GM19455 (cell line): ENCODE measurements around the gene NKAIN2.
"Not testable (repeated sequence)": the region's sequence is repeated elsewhere in the genome, so short reads cannot be mapped to it uniquely, and the experiment has no call there.

Experiments used
- ATAC-seq: cut with Tn5 transposase; IDR thresholded peaks from one replicate; pipeline ENCODE4 v1.9.1; 2021; ENCODE audit not compliant: unreplicated experiment

Gene NKAIN2

DNA sequence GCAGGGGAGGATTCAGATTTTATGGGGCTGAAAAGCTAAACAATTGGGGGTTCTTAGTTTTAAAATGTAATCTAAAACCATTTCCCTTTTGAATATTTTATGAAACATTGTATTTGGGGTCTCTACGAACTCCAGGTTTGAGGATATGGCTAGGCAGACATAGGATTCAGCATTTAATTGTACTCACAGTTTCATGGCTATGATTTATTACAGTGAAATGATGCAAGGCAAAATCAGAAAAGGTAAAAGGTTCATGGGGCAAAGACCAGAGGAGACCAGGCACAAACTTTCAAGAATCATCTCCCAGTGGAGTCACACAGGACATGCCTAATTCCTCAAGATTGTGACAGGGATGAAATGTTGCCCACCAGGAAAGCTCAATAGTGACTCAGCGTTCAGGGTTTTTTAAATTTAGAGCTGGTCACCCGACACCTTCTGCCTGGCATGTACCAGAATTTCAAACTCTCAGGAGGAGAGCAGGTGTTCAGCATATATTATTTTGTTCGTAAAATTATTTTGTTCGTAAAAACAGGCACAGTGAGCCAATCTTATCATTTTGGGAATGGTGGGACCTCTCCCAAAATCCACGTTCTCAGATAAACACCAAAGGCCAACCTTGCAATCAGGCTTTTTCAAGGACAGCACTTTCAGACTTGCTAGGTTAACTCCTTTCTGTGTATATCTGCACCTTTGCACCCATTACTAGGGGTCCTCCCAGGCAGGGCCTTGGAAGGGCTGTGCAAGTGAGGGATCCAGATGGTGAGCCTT is 270.3 kb downstream of the NKAIN2 start:
- no peak for ATAC-seq

DNA sequence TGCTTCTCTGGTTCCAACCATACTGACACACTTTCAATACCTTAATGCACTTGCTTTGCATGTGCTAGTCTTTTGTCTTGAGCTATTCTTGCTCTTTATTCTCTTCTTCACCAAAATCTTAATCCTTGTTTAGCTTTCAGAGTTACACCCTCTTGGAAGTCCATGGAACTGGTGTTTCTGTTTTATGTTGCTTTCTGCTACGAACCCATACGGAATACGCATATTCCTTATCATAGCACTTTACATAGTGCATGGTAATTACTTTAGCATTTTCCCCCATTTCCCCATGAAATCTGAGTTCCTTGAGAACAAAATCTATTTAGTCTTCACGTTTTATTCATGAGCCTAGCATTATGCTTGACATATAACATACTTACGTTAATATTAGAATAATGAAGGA is 270.9 kb downstream of the NKAIN2 start:
- ATAC-seq: no peak

- no peak for ATAC-seq
These were observed 272.8 kb downstream of the NKAIN2 start for GRCh38 chr6:124076336-124077048.

DNA sequence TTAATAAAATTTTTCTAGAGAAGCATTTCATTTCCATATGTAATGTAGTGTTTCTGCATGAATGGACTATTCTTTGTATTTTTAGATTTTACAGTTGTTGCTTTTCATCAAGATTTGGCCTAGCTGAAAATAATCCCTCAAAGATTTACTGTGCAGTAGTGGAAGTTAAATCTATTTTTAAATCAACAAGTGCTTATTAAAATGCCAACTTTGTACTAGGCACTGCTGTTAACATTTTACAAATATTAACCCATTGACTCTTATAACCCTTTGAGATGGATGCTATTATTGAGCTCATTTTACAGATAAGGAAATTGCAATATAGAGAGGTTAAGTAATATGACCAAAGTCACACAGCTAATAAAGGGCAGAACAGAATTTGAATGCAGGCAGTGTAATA is 274.5 kb downstream of the NKAIN2 start:
- ATAC-seq: no peak

DNA sequence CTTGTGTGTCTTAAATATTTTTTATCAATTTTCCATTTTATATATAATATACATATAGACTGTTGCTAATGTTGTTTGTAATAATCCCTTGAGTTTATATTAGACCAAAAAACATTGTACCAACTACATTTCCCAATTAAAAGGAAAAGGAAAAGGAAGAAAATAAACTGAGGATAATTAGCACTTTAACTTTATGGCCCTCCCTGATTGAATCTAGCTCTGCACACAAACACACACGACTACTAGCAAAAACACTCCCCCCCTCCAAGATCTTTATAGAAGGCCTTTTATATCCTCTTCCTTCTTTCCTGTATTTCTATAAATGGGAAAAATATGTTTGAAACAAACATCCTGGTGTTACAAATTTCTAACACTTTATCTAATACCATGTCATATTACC is 276.8 kb downstream of the NKAIN2 start:
- no peak for ATAC-seq

DNA sequence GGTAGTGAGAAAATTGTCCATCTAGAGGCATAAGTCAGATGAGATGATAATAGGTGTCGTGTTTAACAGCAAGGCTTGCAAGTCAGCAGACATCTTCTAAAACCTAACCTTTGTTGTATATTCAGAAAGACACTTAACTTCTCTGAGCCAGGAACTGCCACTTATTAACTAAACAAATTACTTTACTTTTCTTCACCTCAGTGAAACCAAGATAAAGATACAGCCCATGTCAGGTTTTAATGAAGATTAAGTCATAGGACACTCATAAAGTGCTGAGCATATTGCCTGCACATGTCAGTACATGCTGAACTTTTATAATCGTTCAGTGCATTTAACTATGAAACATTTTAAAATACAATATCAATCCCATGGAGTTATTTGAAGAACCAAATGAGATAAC is 286.8 kb downstream of the NKAIN2 start:
- ATAC-seq: no peak

DNA sequence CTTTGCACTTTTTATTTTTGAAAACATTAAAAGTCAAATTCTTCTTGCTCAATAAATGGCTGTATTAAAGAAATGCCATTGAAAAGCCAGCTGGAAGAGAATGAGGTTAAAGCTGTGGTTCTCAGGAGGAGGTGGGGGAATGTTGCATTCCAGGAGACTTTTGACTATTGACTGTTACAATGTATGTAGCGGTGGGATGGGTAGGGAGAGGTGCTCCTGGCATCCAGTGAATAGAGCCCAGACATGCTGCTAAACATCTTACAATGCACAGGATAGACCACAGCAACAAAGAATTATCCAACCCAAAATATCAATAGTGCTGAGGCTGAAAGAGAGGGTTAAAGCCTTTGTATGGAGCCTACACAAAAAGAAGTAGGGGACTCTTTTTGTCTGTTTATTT is 295.9 kb downstream of the NKAIN2 start:
- no peak for ATAC-seq

DNA sequence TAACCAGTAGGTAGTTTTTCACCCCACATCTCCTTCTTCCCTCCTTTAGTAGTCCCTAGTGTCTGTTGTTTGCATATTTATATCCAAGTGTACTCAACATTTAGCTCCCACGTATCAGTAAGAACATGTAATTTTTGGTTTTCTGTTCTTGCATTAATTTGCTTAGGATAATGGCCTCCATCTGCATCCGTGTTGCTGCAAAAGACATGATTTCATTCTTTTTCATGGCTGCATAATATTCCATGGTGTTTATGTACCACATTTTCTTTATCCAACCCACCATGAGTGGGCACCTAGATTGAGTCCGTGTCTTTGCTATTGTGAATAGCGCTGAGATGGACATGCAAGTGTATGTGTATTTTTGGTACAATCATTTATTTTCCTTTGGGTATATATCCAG is 306.8 kb downstream of the NKAIN2 start:
- no peak for ATAC-seq

- no peak for ATAC-seq
These were observed 315.9 kb downstream of the NKAIN2 start for GRCh38 chr6:124119596-124119995.

DNA sequence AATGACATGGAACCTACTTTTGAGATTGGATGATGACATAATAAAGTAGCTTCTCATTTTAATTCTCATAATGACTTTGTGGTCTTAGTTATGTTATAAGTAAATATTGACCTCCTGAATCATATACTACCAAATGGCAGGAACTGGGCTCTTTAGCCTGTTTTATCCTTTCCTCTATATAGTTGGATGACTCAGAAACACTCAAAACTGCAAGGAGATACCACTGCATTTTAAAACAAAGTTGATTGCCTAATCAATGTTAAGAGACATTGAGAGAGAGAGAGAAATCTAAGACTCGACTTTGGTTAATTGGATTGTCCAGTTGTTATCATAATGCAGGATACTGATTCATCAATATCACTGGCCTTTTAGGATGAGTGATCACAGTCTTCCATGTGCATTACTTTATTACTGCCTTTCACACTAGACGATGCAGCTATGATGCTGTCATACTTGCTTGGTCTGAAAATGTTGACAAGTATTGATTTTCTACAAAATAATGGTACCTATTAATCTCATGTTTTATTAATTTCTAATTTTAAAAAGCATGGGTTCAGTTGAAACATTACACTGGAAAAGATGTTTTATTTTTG is 320.0 kb downstream of the NKAIN2 start:
- no peak for ATAC-seq

DNA sequence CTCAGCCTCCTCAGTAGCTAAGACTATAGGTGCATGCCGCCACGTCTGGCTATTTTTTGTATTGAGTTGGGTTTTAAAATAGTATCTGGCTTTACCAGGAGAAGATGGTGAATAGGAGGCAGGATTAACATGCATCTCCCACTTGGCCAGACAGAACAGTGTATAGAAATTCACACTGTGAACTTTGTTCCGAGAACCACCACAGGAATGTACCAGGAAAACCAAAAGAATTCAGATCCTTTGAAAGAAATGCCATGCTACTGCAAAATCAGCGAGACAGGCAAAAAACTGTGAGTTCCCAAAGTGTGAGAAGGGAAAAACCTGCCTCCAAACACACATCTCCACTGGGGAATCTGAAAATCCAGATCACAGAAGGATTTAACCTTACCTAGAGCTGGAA is 327.6 kb downstream of the NKAIN2 start:
- no peak for ATAC-seq

DNA sequence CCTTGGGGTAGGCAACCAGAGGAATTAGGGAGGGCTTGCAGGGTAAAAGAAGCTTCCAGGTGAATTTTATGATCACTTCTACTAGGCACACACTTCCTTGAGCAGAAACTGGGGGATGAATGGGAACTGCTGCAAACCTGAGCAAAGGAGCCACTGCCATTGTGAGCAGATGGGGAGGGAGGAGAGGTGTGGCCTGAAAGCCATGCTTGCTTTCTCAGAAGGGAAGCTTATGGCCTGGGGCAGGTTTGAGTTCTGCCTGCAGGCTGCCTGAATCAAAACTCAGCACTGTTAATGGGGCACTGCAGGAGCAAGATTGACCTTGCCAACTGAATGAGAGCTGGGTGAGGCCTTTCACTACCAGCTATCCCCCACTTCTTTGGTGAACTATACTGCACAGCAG is 328.1 kb downstream of the NKAIN2 start:
- ATAC-seq: no peak

GRCh38 chr6:124132256-124132655 is 328.6 kb downstream of the NKAIN2 start:
- no peak for ATAC-seq

GRCh38 chr6:124142852-124143251 is 339.2 kb downstream of the NKAIN2 start:
- no peak for ATAC-seq

DNA sequence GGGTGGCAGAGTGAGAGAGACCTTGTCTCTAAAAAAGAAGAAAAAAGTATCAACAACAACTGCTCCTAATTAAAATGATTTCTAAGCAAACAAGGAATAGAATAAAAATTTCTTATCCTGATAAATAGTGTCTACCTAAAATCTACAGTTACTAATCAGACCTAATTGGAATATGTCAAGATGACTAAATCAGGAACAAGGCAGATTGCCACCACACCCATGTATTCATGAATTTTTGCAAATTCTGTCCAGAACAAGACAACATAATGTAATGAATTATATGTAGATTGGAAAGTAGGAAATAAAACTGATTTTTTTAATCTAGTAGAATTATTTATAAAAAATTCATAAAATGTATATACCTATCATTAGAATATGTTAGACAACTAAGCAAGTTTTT is 339.8 kb downstream of the NKAIN2 start:
- ATAC-seq: no peak

GRCh38 chr6:124147621-124148020 is 344.0 kb downstream of the NKAIN2 start:
- no peak for ATAC-seq

- no peak for ATAC-seq
These were observed 344.7 kb downstream of the NKAIN2 start for GRCh38 chr6:124148236-124148957.

GRCh38 chr6:124149646-124150045 is 346.0 kb downstream of the NKAIN2 start:
- no peak for ATAC-seq

DNA sequence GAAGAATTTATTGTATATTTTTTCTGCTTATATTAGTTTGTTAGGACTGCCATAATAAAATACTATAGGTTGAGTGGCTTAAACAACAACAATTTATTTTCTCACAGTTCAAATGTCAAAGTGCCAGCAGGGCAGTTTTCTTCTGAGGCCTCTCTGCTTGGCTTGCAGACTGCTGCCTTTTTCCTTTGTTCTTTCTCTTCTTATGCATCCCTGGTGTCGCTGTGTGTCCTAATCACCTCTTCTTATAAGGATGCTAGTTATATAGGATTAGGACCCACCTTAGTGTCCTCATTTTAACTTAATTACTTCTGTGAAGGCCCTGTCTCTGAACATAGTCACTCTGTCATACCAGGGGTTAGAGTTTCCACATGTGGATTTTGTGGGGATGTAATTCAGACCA is 354.4 kb downstream of the NKAIN2 start:
- ATAC-seq: no peak

GRCh38 chr6:124163676-124164075 is 360.0 kb downstream of the NKAIN2 start:
- no peak for ATAC-seq

- no peak for ATAC-seq
These were observed 360.7 kb downstream of the NKAIN2 start for GRCh38 chr6:124164343-124164742.

DNA sequence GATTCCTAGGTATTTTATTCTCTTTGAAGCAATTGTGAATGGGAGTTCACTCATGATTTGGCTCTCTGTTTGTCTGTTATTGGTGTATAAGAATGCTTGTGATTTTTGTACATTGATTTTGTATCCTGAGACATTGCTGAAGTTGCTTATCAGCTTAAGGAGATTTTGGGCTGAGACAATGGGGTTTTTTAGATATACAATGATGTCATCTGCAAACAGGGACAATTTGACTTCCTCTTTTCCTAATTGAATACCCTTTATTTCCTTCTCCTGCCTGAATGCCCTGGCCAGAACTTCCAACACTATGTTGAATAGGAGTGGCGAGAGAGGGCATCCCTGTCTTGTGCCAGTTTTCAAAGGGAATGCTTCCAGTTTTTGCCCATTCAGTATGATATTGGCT is 363.6 kb downstream of the NKAIN2 start:
- ATAC-seq: not testable (repeated sequence)
